ENCODE measurements around the gene GAB2. TPM values are rescaled to one million over a fixed set of nuclear protein-coding genes. Genes with fewer than 3 reads are reported as not detected.

GAB2 gene
- total RNA-seq, 4 donors from 2014 or later, result 8.1 to 18.1 (median 13.4) TPM

GRCh38 chr11:78214331-78215194, 203.1 kb downstream of the GAB2 start:
- TF ChIP-seq POLR2A (IDR thresholded peaks at IDR 0.05) (no peak), CTCF (IDR thresholded peaks at IDR 0.05) (no peak)
- no peaks in the 10 kb centered on the region for H3K4me1 ChIP-seq
- H3K4me3 ChIP-seq (replicated peaks in 1 of 3), result no peak overlapping the region
- 81 to 94% methylated on average over 9 to 12 of the region's 12 CpGs for WGBS, 2 donors
- H3K27ac ChIP-seq, result no peak overlapping the region
- no peak for DNase-seq
- no peaks in the 10 kb centered on the region for H3K27me3 ChIP-seq
- intact Hi-C loops (cut with DNase I), result loop anchor here (10.0 kb wide), 1 partner anchor 350 kb away; no protein-coding TSS in a partner anchor
- no peaks in the 10 kb centered on the region for H3K9me3 ChIP-seq
- peaks cover 8 to 24% of the 10 kb centered on the region in 2 donors for H3K36me3 ChIP-seq

GRCh38 chr11:78213526-78214330, 203.9 kb downstream of the GAB2 start:
- Histone ChIP-seq H3K4me3 (replicated peaks in 1 of 3) (no peak overlapping the region), H3K9me3 (no peaks in the 10 kb centered on the region), H3K36me3 (peaks cover 11 to 22% of the 10 kb centered on the region in 2 donors), H3K4me1 (no peaks in the 10 kb centered on the region), H3K27ac (no peak overlapping the region), H3K27me3 (no peaks in the 10 kb centered on the region)
- intact Hi-C loops (cut with DNase I), result loop anchor here (10.0 kb wide), 1 partner anchor 351 kb away; no protein-coding TSS in a partner anchor
- 75 to 85% methylated on average over 8 of the region's 8 CpGs for WGBS, 2 donors
- TF ChIP-seq CTCF (IDR thresholded peaks at IDR 0.05), result no peak
- TF ChIP-seq POLR2A (IDR thresholded peaks at IDR 0.05), result no peak
- no peak for DNase-seq

- Histone ChIP-seq H3K4me1 (no peaks in the 10 kb centered on the region), H3K36me3 (peaks cover 11 to 14% of the 10 kb centered on the region in 2 donors), H3K4me3 (replicated peaks in 1 of 3) (no peak overlapping the region), H3K27ac (no peak overlapping the region), H3K9me3 (no peaks in the 10 kb centered on the region), H3K27me3 (no peaks in the 10 kb centered on the region)
- TF ChIP-seq POLR2A (IDR thresholded peaks at IDR 0.05) (no peak), CTCF (IDR thresholded peaks at IDR 0.05) (no peak)
- WGBS, 2 donors, result 85 to 89% methylated on average over 10 to 11 of the region's 11 CpGs
- intact Hi-C loops (cut with DNase I), result loop anchor here (10.0 kb wide), 1 partner anchor 352 kb away; no protein-coding TSS in a partner anchor
- no peak for DNase-seq
Observed at GRCh38 chr11:78212586-78213371, 204.8 kb downstream of the GAB2 start.

- H3K36me3 ChIP-seq, result peaks cover 11 to 20% of the 10 kb centered on the region in 2 donors
- intact Hi-C loops (cut with DNase I), result loop anchor here (10.0 kb wide), 1 partner anchor 353 kb away; no protein-coding TSS in a partner anchor
Observed at GRCh38 chr11:78211565-78211964, 206.1 kb downstream of the GAB2 start.

More at GRCh38 chr11:78211565-78211964, 206.1 kb downstream of the GAB2 start:
- DNase-seq, result no peak
- TF ChIP-seq POLR2A (IDR thresholded peaks at IDR 0.05), result no peak
- no peak for TF ChIP-seq CTCF (IDR thresholded peaks at IDR 0.05)
- Histone ChIP-seq H3K9me3 (no peaks in the 10 kb centered on the region), H3K27ac (no peak overlapping the region), H3K27me3 (no peaks in the 10 kb centered on the region), H3K4me3 (replicated peaks in 1 of 3) (no peak overlapping the region), H3K4me1 (no peaks in the 10 kb centered on the region)
- 97% methylated on average over 5 of the region's 5 CpGs for WGBS, 2 donors

Data from thyroid gland (tissue), 4 donors.